H4 (cell line): ENCODE measurements around the gene PCGF5. TPM values are rescaled to one million over a fixed set of nuclear protein-coding genes. Genes with fewer than 3 reads are reported as not detected.
"Not testable (repeated sequence)": the region's sequence is repeated elsewhere in the genome, so short reads cannot be mapped to it uniquely, and the experiment has no call there.

Source experiments
- DNase-seq: peaks from one replicate; pipeline ENCODE4 v3.0.0-alpha.2; 2015; ENCODE audit warnings: low spot score
- total RNA-seq: library from RNA; depleted of rRNA; stranded (reverse); fragments of >200 nt; shearing (Covaris generic); gene quantifications from 2 replicates; pipeline ENCODE4 v1.2.3, GENCODE V29; 2014

Gene PCGF5
- total RNA-seq, 1 experiment from 2014 or later: 29.6 TPM

DNA sequence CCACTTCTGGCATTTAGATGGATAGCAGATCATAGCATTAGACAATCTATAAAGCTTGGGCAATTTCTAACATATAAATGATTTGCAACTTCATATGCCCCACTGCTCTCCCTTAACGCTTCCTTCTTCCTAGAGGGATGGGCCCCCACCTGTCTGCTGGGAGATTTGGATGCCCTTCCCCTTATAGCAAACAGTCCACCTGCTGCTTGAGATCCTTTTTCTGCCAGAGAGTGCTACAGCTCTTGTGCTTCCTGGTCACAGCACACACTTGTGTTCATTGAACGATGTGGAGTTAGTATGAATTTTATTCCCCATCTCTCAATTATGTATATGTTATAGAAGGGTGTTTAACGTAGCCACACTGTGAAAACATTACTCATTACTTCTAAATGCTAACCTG is 10.4 kb upstream of the PCGF5 start:
- no peak for DNase-seq

- peak; percentile 16 for DNase-seq
These were observed 10.0 kb upstream of the PCGF5 start for GRCh38 chr10:91210435-91210834.

- DNase-seq: no peak
These were observed 8.8 kb upstream of the PCGF5 start for GRCh38 chr10:91211675-91212074.

- no peak for DNase-seq
These were observed 5.6 kb upstream of the PCGF5 start for GRCh38 chr10:91214911-91215310.

DNA sequence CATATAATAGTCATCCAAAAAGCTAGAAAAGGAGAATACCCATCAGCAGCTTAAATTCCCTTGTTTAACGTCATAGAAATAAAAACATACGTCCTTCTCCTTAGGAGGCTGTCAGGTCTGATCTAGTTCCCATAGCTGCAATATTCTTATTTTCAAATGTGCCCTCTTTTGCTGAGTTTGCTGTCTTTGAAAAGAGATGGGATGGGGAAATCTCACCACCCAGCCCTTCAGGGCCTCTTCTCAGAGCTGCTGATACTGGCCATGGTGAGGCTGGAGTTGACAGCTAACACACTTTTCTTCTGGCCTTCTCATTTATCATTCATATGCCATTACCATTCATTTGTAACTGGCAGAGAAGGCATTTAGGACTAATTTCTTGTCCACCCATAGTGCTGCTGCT is 5.1 kb upstream of the PCGF5 start:
- DNase-seq: no peak

- DNase-seq: no peak
These were observed 881 bp upstream of the PCGF5 start for GRCh38 chr10:91219371-91220193.

- DNase-seq: peak; percentile 14
These were observed 652 bp downstream of the PCGF5 start for GRCh38 chr10:91220954-91221675.

DNA sequence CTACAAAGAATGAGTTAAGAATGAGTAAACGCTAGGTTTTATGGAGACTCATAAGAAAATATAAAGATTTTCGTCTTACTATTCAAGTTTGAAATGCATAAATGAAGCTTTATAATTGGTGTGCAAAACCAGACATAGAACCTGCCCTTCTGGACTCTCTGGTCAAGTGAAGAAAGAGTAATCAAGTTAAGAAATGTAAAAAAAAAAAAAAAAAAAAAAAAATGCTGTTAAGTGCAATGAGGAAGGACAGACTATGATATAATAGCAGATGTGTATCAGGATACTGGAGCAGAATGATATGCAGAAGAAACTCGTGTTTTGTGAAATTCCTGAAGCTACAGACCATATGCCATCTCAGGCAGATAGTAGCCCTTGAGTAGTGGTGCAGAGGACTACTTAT is 5.6 kb downstream of the PCGF5 start:
- DNase-seq: no peak

DNA sequence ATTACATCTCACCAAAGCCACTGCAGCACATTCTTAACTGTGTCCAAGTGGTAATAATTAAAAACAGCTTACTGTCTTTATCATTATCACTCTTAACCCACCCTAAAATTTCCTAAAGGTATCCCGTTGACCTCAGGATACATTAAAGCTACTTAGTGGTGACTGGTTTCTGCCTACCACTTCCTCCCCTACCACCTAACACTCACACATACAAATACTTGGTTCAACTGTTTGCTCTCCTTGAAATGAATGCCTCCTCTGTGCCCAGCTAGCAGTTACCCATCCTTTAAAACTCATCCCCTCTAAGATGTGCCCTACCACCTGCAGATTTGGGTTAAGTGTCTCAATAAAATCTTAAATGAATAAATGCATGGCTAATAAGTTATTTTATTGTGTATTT is 7.1 kb downstream of the PCGF5 start:
- no peak for DNase-seq

DNA sequence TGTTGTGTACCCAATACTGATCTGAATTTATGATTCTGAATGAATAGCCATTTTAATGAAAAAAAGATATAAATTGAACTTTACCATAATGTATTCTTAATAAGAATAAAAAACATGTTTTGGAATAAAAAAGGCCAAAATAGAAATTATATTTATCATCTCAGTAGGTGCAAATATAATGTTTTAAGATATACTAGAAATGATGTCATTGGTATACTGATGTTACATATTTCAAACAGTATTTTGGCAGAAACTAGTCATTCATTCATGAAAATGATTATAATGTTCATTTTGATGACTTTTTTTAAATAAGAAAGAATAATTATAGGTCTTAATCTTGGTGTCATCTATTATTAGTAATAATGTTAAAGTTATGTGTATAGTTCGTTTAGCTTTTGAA is 9.2 kb downstream of the PCGF5 start:
- DNase-seq: no peak

- no peak for DNase-seq
These were observed 17.7 kb downstream of the PCGF5 start for GRCh38 chr10:91238191-91238590.

DNA sequence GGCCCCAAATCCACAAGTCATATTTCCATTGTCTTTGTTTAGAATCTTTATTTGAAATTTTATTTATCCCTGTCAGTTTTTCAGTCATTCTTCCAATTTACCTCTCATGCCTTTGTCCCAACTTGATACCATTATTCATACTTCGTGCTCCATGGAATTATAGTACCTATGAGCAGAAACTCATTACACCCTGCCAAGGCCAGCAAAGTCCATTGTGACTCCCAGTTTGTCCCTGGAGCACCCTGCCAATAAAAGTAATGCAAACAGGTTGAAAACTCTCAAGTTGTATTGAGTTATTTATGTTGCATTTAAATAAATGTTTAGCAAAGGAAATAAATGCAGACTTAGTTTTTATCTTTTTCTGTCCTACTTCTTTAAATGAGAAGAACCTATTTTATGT is 19.3 kb downstream of the PCGF5 start:
- DNase-seq: no peak

- DNase-seq: no peak
These were observed 22.5 kb downstream of the PCGF5 start for GRCh38 chr10:91242940-91243339.

DNA sequence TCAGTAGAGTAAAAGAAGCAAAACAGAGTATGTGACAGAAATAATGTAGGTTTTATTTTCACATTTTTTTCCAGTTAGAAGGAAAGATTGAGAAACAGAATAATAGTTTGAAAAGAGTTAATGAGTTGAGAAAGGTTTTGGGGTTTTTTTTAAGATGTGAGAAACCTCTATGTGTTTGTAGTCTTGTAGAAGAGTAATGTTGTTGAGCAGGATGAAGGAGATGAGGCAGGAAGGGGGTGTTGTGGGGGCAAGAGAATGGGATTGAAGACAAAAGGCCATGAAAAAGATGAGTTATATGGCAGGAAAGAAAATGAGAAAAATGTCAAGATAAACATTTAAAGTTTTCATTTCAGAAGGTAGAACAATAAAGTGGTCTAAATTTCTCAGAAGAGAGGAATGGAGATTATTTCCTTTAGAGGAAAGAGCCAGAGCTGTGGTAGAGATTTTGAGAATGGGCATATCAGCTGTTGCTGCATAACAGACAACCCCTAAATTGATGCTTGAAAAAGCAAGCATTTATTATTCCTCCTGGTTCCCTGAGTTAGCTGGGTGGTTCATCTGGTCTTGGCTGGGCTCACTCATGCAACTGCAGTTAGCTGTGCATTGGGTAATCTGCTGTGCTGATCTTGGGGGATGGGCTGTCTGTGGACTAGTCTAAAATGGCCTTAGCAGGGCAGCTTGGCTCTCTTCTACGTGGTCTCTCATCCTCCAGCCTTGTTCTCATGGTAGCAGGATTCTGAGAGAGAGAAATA is 27.1 kb downstream of the PCGF5 start:
- no peak for DNase-seq

- DNase-seq: no peak
These were observed 29.2 kb downstream of the PCGF5 start for GRCh38 chr10:91249700-91250099.

- DNase-seq: no peak
These were observed 29.9 kb downstream of the PCGF5 start for GRCh38 chr10:91250341-91250740.

GRCh38 chr10:91251430-91252056 is 31.1 kb downstream of the PCGF5 start:
- DNase-seq: peak; percentile 33

- DNase-seq: no peak
These were observed 32.8 kb downstream of the PCGF5 start for GRCh38 chr10:91253300-91253699.

DNA sequence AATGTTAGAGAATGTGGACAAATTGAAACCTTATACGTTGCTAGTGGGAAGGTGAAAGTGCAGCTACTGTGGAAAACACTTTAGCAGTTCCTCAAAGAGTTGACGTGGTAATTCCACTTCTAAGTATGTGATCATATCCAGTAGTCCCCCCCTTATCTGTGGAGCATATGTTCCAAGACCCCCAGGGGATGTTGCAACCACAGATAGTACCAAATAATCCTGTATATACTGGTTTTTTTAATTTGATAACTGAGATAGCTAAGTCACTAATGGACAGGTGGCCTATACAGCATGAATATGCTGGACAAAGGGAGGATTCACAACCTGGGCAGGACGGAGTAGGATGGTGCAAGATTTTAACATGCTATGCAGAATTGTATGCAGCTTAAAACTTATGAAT is 36.8 kb downstream of the PCGF5 start:
- DNase-seq: no peak

DNA sequence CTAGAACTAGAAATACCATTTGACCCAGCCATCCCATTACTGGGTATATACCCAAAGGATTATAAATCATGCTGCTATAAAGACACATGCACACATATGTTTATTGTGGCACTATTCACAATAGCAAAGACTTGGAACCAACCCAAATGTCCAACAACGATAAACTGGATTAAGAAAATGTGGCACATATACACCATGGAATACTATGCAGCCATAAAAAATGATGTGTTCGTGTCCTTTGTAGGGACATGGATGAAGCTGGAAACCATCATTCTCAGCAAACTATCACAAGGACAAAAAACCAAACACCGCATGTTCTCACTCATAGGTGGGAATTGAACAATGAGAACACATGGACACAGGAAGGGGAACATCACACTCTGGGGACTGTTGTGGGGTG is 40.0 kb downstream of the PCGF5 start:
- DNase-seq: not testable (repeated sequence)

- DNase-seq: no peak
These were observed 51.4 kb downstream of the PCGF5 start for GRCh38 chr10:91271886-91272285.

DNA sequence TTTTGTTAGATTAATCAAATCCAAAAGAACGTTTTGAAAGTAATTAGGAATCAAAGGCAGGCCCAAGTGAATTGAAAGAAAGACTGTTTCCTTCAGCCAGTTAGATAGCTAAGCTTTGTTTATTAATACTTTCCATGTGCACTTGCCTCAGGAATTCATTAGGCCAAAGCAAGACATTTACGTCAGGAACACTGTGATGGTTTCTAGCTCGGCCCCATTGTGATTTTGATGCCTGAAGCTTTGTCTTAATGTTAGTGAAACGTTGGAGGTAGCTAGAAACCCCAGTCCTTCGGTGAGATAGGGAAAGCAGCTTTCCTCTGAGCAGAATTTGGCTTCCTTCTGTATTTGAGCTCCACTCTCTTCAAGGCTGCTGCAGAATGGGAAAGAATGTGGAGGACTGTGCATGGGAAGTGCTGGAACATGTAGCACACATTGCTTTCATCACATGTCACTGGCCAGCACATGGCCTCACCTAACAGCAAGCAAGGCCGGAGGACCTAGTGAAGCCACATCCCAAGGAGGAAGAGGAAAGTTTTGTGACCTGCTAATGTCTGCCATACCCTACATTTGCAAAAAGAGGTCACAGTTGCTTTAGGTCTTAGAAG is 64.1 kb downstream of the PCGF5 start:
- no peak for DNase-seq
